Activated naive CD4-positive, alpha-beta T cell treated with anti-CD3 and anti-CD28 coated beads, Interleukin-2, amount 50 U/mL, for 72 hours (primary cell): ENCODE results near the gene PRRG4. TPM values are rescaled to one million over a fixed set of nuclear protein-coding genes. Genes with fewer than 3 reads are reported as not detected.
"Not testable (repeated sequence)": the region's sequence is repeated elsewhere in the genome, so short reads cannot be mapped to it uniquely, and the experiment has no call there.

ENCODE experiments used
- ATAC-seq, 2 donors: fragments of 150-1000 bp; cut with Tn5 transposase; 2 replicates each; pipeline ENCODE4 v1.10.0; 2021; ENCODE audit warnings: mild to moderate bottlenecking in 2 of 2, moderate library complexity in 2 of 2
- DNase-seq, 2 donors: peaks; one replicate each; pipeline ENCODE4 v3.0.0; 2021 to 2022; ENCODE audit warnings: low spot score in 2 of 2
- H3K27ac Mint-ChIP-seq, 2 donors: one replicate each; pipeline ENCODE4 v1.8.0; 2022; ENCODE audit warnings: mild to moderate bottlenecking in 2 of 2, mixed read lengths in 2 of 2
- H3K36me3 Mint-ChIP-seq, 2 donors: one replicate each; pipeline ENCODE4 v1.8.0; 2022; ENCODE audit warnings: mixed read lengths in 2 of 2
- H3K9me3 Mint-ChIP-seq, 2 donors: one replicate each; pipeline ENCODE4 v1.8.0; 2022; ENCODE audit warnings: mixed read lengths in 2 of 2
- total RNA-seq, 2 donors: library from RNA; stranded (reverse); gene quantifications; one replicate each; pipeline ENCODE4 v1.2.3, GENCODE V29; 2022

Gene PRRG4
- total RNA-seq, 2 donors from 2014 or later, result 0.32 to 0.39 TPM

DNA sequence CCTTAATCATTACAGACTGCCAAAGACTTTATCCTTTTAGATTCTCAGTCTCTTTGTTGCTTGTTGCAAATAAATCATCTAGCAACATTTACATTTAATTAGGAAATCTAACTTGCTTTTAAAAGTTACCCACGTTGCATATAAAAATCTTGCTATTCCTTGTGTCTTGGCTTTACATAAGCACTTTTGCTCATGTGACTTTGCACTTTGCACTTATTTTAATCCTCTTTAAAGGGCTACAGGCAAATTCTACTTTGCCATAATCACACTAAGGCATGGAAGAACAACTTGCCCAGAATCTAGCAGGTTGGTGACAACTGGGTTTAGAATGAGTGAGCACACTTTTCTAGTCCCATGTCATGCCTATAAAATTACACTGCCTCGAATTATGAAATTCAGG, 25.9 kb downstream of the PRRG4 start:
- Mint-ChIP-seq H3K27ac (no peak overlapping the region), H3K9me3 (no peaks in the 10 kb centered on the region), H3K36me3 (no peaks in the 10 kb centered on the region)
- DNase-seq (no peak), ATAC-seq (no peak)

DNA sequence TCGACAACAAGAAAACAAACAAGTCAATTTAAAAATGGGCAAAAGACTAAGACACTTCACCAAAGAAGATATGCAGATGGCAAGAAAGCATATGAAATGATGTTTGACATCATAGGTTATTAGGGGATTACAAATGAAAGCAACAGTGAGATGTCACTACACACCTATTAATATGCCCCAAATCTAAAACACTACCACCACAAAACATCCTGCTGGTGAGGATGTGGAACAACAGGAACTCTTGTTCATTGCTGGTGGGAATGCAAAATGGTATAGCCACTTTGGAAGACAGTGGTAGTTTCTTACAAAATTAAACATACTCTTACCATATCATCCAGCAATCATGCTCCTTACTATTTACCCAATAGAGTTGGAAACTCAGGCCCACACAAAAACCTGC, 29.0 kb downstream of the PRRG4 start:
- Mint-ChIP-seq H3K36me3 (no peaks in the 10 kb centered on the region), H3K9me3 (no peaks in the 10 kb centered on the region), H3K27ac (no peak overlapping the region)
- DNase-seq (no peak), ATAC-seq (no peak)

DNA sequence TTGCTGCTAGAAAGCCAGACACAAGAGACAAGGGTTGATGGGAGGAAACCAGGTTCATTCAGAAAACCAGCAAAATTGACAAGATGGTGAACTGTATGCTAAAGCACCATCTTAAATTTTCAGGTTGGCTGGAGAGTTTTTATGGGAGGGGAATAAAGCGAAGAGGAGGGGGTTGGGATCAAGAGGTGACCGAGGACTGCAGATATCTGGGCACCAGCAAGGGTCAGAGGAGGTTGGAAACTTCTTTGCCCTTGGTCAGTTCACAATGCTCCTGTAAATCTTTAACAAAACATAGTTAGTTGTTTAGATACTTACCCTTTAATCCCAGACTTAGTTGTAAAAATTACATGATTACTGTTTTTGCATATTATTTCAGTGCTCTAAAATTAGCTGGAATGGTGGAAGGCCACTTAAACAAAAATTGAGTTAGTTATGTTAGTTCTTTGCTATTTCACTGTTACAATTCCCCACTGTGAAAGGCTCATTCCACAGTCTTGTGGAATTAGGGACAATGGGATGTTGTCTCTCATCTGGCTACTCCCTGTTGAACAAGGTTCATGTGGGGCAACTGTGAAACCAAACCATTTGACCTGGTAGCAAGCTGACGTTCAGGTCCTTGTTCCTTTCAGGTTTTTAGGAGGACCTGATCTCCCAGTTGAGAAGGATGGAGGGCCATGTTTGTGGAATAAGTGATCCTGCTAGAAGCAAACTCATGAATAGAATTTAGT, 32.3 kb downstream of the PRRG4 start:
- Mint-ChIP-seq H3K36me3 (no peaks in the 10 kb centered on the region), H3K9me3 (no peaks in the 10 kb centered on the region), H3K27ac (no peak overlapping the region)
- ATAC-seq (no peak), DNase-seq (no peak)

DNA sequence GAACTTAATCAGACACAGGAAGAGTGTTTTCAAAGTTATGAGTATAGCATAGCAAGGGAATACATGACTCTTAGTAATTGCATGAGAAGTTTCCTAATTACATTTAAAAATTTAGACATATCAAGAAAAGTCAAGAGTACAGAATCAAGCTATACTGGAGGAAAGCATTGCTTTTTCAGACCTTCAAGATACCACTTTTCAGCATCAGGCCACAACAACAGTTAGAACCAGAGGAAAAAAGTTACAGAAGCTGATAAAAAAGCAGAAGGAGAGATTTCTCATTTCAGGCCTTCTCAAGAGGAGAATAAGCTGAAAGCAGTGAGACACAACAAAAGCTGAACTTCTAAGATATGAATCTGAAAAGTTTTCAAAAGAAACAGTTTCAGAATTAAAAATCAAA, 34.8 kb downstream of the PRRG4 start:
- H3K27ac Mint-ChIP-seq, result no peak overlapping the region
- H3K9me3 Mint-ChIP-seq, result peaks cover 0 to 3% of the 10 kb centered on the region in 2 donors
- H3K36me3 Mint-ChIP-seq, result no peaks in the 10 kb centered on the region
- DNase-seq (no peak), ATAC-seq (peak in 1 of 2 donors; percentile 59)

DNA sequence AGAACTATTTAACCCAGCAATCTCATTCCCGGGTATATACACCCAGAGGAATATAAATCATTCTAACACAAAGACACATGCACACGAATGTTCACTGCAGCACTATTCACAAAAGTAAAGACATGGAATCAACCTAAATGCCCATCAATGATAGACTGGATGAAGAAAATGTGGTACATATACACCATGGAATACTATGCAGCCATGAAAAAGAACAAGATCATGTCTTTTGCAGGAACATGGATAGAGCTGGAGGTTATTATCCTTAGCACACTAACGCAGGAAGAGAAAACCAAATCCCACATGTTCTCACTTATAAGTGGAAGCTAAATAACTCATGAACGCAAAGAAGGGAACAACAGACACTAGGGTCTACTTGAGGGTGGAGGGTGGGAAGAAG, 39.0 kb downstream of the PRRG4 start:
- ATAC-seq, H3K27ac Mint-ChIP-seq, H3K36me3 Mint-ChIP-seq, H3K9me3 Mint-ChIP-seq, DNase-seq: not testable (repeated sequence)

DNA sequence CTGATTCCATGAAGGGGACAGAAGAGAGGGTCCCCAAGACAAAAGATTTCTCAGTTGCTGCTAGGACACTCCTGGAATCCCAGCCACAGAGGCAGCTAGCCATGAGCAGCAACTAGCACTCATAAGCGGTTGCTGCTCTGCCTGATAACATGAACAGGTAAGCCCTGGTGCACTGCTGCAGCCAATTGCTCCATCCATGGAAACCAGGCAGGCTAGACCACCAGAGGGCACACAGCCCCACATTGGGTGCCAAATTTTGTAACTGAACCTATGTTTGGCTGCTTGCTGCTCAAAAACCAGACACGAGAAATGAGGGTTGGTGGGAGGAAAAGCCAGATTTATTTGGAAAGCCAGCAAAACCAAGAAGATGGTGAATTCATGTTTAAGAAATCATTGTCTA, 40.9 kb downstream of the PRRG4 start:
- peak in 1 of 2 donors; percentile 54 for ATAC-seq

DNA sequence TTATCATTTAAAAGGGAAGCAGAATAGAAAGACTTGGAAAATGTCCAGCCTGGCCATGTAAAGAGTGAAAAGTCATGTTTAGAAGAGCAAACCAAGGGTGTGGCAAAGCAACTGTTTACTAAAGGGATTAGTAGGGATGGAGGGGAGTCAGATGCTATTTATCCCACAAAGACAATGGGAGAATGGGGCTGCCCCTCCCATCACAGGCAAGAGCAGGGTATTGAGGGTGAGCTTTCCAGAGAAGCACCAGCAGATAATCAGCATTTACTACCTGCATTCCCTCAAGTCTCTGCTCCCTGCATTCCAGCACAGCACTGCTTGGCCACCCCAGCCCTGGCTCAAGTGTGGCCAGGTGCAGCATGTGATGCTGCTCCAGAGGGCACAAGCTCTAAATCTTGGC, 44.4 kb downstream of the PRRG4 start:
- peaks cover 0 to 5% of the 10 kb centered on the region in 2 donors for H3K9me3 Mint-ChIP-seq

More for the DNA sequence above, 40.9 kb downstream of the PRRG4 start:
- Mint-ChIP-seq H3K9me3 (peaks cover 0 to 8% of the 10 kb centered on the region in 2 donors), H3K27ac (no peak overlapping the region), H3K36me3 (no peaks in the 10 kb centered on the region)
- no peak for DNase-seq

DNA sequence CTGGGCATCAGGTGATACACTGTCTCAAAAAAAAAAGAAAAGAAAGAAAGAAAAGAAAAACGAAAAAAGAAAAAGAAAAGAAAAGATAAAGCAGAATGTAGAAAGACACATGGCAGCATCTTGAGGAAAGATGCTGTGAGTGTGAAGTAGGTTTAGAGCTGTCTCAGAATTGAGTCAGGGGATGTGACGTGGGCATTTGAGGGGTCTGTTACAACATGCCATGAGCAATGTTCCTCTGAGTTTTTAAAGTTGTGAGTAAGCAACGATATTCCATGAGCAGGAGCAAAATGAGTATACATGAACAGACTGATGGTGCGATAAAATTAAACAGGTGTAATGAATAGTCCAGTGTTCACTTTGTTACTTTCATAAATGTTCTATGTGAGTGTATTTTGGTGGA, 51.6 kb downstream of the PRRG4 start:
- H3K36me3 Mint-ChIP-seq, result no peaks in the 10 kb centered on the region
- no peak overlapping the region for H3K27ac Mint-ChIP-seq
- no peaks in the 10 kb centered on the region for H3K9me3 Mint-ChIP-seq
- ATAC-seq, result no peak
- DNase-seq, result no peak

More for the DNA sequence above, 44.4 kb downstream of the PRRG4 start:
- H3K27ac Mint-ChIP-seq, result no peak overlapping the region
- H3K36me3 Mint-ChIP-seq, result no peaks in the 10 kb centered on the region
- no peak for ATAC-seq
- no peak for DNase-seq

DNA sequence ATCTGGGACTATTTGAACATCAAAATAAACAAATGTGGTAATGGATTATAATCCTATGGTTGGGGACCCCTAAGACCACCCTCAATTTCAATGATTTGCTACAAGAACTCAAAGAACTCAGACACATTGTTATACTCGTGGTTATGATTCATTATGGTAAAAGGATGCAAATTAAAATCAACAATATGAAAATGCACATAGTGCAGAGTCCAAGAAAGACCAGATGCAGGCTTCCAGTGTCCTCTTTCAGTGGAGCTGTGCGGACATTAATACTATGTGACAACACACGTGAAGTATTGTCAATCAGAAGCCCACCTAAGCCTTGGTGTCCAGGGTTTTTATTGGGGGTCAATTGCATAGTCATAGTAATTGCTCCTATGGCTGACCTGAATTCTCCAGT, 53.7 kb downstream of the PRRG4 start:
- DNase-seq, result no peak
- Mint-ChIP-seq H3K9me3 (no peaks in the 10 kb centered on the region), H3K36me3 (no peaks in the 10 kb centered on the region), H3K27ac (no peak overlapping the region)
- no peak for ATAC-seq

DNA sequence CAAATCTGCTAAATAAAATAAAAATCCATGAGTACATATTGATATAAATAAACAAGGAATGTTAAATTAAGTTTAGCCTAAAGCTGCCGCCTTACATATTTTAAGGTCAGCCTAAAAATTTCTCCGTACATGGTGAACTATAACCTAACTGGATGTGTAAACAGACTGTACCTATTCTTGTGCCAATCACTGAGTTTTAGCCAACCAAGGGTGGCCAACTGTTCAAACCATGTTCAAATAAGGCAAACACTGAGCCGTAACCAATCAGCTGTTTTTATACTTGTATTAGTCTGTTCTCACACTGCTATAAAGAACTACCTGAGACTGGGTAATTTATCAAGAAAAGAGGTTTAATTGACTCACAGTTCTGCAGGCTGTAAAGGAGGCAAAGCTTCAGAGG, 54.3 kb downstream of the PRRG4 start:
- H3K27ac Mint-ChIP-seq, result no peak overlapping the region
- ATAC-seq, result no peak

DNA sequence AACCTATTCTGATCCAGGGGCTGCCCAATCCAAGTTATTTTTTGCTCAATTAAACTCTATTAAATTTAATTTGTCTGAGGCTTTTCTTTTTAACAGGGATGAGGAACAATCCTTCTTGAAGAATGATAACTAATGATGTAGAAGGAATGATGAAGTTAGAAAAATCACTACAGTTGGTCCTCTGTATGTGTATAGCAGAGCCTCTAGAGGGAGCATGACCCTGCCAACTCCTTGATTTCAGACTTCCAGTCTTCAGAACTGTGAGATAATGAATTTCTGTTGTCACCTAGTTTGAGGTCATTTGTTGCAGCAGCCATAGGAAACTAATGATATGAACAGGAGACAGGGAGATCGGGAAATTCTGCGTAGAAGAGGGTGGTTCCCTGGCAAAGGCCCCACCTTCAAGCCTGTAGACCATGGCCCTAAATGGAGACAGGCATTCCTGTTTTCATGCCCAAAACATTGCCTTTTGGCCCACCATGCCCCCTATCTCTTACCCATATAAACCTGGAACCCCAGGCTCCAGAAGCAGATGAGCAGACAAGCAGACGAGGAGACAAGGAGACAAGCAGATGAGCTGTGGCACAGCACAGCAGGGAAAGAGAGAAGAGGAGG, 55.1 kb downstream of the PRRG4 start:
- Mint-ChIP-seq H3K27ac (no peak overlapping the region), H3K9me3 (peaks cover 0 to 5% of the 10 kb centered on the region in 2 donors), H3K36me3 (no peaks in the 10 kb centered on the region)
- peak in 1 of 2 donors; percentile 29 for ATAC-seq
- DNase-seq, result no peak

More for the DNA sequence above, 54.3 kb downstream of the PRRG4 start:
- Mint-ChIP-seq H3K36me3 (no peaks in the 10 kb centered on the region), H3K9me3 (peaks cover 0 to 5% of the 10 kb centered on the region in 2 donors)
- no peak for DNase-seq

DNA sequence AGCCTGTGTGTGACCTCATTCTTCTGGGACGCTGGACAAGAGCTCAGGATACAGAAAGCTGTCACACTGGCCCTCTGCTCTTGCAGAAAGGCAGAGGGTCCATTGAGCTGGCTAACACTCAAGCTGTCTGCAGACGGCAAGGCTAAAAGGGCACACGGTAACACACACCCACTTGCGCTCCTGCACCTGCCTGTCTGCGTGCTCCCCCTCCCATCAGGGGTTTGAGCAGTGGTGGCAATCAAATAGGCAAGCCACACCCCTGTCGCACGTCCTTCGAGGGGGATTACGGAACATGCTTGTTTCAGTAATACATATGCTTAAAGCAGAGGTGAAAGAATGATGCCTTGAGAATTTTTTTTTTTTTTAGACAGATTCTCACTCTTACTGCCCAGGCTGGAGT, 55.8 kb downstream of the PRRG4 start:
- Mint-ChIP-seq H3K27ac (no peak overlapping the region), H3K9me3 (peaks cover 0 to 5% of the 10 kb centered on the region in 2 donors), H3K36me3 (no peaks in the 10 kb centered on the region)
- ATAC-seq (no peak), DNase-seq (no peak)

DNA sequence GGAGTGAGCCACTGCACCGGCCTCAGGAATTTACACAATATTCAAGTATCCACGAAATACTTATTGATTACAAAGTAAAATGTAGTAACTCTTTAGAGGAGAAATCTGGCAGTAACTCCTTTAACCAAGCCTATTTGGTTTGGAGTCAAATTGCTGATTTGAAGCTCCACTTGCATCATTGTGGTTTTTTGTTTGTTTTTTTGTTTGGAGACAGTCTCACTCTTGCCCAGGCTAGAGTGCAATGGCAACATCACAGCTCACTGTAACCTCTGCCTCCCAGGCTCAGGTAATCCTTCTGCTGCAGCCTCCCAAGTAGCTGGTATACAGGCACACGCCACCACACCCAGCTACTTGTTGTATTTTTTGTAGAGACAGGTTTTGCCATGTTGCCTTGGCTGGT, 56.5 kb downstream of the PRRG4 start:
- H3K9me3 Mint-ChIP-seq, result peaks cover 0 to 5% of the 10 kb centered on the region in 2 donors
- ATAC-seq, result no peak
- DNase-seq, result no peak
- H3K36me3 Mint-ChIP-seq, result no peaks in the 10 kb centered on the region
- H3K27ac Mint-ChIP-seq, result no peak overlapping the region

DNA sequence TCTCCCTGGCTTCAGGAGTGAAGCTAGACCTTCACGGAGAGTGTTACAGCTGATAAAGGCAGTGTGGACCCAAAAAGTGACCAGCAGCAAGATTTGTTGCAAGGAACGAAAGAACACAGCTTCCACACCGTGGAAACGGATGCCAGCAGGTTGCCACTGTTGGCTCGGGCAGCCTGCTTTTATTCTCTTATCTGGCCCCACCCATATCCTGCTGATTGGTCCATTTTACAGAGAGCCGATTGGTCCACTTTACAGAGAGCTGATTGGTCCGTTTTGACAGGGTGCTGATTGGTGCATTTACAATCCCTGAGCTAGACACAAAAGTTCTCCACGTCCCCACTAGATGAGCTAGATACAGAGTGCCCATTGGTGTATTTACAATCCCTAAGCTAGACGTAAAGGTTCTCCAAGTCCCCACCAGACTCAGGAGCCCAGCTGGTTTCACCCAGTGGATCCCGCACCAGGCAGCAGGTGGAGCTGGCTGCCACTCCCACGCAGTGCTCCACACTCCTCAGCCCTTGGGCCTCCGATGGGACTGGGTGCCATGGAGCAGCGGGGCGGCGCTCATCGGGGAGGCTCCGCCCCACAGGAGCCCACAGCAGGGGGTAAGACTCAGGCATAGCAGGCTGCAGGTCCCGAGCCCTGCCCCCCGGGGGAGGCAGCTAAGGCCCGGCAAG, 58.1 kb downstream of the PRRG4 start:
- DNase-seq, H3K9me3 Mint-ChIP-seq, H3K36me3 Mint-ChIP-seq, H3K27ac Mint-ChIP-seq, ATAC-seq: not testable (repeated sequence)

DNA sequence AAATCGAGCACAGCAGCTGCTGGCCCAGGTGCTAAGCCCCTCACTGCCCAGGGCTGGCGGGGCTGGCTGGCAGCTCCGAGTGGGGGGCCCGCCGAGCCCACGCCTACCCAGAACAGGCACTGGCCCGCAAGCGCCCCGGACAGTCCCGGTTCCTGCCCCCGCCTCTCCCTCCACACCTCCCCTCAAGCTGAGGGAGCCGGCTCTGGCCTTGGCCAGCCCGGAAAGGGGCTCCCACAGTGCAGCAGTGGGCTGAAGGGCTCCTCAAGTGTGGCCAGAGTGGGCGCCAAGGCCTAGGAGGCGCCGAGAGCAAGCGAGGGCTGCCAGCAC, 58.6 kb downstream of the PRRG4 start:
- not testable (repeated sequence) for H3K36me3 Mint-ChIP-seq, ATAC-seq, H3K27ac Mint-ChIP-seq, DNase-seq, H3K9me3 Mint-ChIP-seq

DNA sequence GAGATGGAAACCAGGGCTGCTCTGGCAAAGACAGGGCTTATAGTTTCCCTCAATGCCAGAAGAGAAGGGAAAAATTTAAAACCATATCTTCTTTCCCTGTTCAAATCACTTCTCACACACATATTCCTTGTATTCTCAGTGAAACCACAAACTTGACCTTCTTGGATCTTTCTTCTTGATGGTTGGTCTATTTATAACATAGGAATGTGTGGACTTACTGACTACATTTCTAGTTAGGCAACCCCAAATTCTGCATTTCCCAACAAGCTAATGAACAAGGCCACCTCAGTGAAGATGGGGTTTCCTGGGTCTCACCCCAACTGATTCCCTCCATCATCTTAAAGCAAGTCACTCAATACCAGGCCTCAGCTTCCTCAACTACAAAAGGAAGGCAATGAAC, 59.1 kb downstream of the PRRG4 start:
- Mint-ChIP-seq H3K9me3 (peaks cover 0 to 5% of the 10 kb centered on the region in 2 donors), H3K27ac (no peak overlapping the region), H3K36me3 (no peaks in the 10 kb centered on the region)
- ATAC-seq (no peak), DNase-seq (no peak)

DNA sequence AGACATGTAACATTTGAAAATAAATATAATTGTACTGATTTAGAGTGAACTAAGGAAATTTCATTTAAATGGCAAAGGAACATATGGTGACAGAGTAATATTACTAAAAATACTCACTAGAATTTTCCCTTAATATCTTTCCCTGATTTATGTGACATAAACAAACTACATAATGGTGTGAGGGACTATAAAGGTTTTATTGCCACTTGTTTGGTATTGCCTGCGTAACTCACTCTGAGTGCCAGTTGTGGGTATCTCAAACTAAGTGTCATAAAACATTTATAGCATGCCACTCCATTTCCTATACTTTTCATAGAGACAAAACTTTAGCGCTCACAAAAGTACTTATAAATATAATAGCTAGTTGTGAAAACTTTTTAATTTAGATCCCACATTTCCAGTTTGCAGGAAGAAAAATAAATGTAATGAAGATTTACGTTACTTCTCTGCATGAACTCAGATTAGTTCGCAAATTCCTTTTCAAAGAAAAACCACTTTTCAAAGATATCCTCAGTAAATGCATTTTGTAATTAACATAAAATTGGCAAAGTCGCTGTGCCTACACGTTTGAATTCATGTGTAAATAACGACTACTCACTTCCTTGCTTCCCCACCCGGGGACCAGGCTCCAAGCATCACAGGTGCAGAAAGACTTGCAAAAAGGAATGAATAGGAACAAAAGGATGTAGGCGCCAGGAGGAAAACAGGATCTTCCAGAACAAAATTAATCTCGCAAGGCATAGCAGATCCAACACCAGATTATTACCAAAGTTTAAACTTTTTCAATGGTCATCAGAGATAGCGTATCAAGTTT, 61.3 kb downstream of the PRRG4 start:
- Mint-ChIP-seq H3K9me3 (peaks cover 0 to 5% of the 10 kb centered on the region in 2 donors), H3K36me3 (peaks cover 0 to 5% of the 10 kb centered on the region in 2 donors), H3K27ac (peak overlapping the region in 1 of 2 donors; percentile 86)
- ATAC-seq (no peak), DNase-seq (no peak)
